ENCODE data around the gene GPSM1.

GRCh38 chr9:136354592-136355085 is 27.3 kb downstream of the GPSM1 start:
- TF ChIP-seq TAF1 (IDR thresholded peaks at IDR 0.05; ENCODE audit: borderline replicate concordance, low read depth, low read length) (no peak), SMC3 (IDR thresholded peaks at IDR 0.05; ENCODE audit: low read depth, low read length) (no peak), USF2 (IDR thresholded peaks at IDR 0.05; ENCODE audit: borderline replicate concordance, low read depth, low read length) (no peak), CTCF (IDR thresholded peaks at IDR 0.05) (no peak), NRF1 (IDR thresholded peaks at IDR 0.05; ENCODE audit: low read depth, low read length) (no peak), TCF12 (IDR thresholded peaks at IDR 0.05) (no peak), POLR2AphosphoS5 (IDR thresholded peaks at IDR 0.05; ENCODE audit: low read depth, low read length) (no peak), EP300 (IDR thresholded peaks at IDR 0.05; ENCODE audit: borderline replicate concordance in 1 of 2, low read depth in 1 of 2, low read length in 1 of 2) (no peak), MAX (IDR thresholded peaks at IDR 0.05; ENCODE audit: low read depth) (no peak), GABPA (IDR thresholded peaks at IDR 0.05; ENCODE audit: low read depth) (no peak), RCOR1 (IDR thresholded peaks at IDR 0.05; ENCODE audit: low read length) (no peak)

Measured in SK-N-SH (cell line).